Tibial artery (tissue), 4 donors: ENCODE measurements around the gene FASLG.

Experiments
- DNase-seq, 2 donors: peaks; one replicate each; pipeline ENCODE4 v3.0.0-alpha.2; 2019
- H3K27ac ChIP-seq, 2 donors: fragments of 200-600 bp; sonication (generic) in 1 of 2; 1 replicate in 1 of 2; 2 replicates in 1 of 2; pipeline ENCODE4 v1.5.1; 2018 to 2019; ENCODE audit warnings: mild to moderate bottlenecking in 1 of 2
- H3K27me3 ChIP-seq, 2 donors: fragments of 200-600 bp; sonication (generic) in 1 of 2; one replicate each; pipeline versions ENCODE4 v1.5.1 to v1.6.0; 2016 to 2019
- H3K36me3 ChIP-seq, 3 donors: fragments of 200-600 bp; sonication (generic) in 2 of 3; one replicate each; pipeline ENCODE4 v1.5.1; 2016 to 2019; ENCODE audit warnings: mild to moderate bottlenecking in 2 of 3
- H3K4me1 ChIP-seq, 4 donors: fragments of 200-600 bp; sonication (generic) in 2 of 4; 1 replicate in 3 of 4; 2 replicates in 1 of 4; pipeline ENCODE4 v1.5.1; 2016 to 2019
- H3K4me3 ChIP-seq, 2 donors: fragments of 200-600 bp; sonication (generic) in 1 of 2; 1 replicate in 1 of 2; 2 replicates in 1 of 2; pipeline ENCODE4 v1.5.1; 2018 to 2019; ENCODE audit warnings: mild to moderate bottlenecking in 2 of 2
- H3K9me3 ChIP-seq, 3 donors: fragments of 200-600 bp; sonication (generic) in 1 of 3; one replicate each; pipeline ENCODE4 v1.5.1; 2016 to 2019
- intact Hi-C: fragments of 100-400 bp; cut with DNase I; formaldehyde crosslinking; loops from one replicate; pipeline ENCODE4 v1.15.0; 2023; ENCODE audit warnings: low total_unique reads
- TF ChIP-seq, protein P1 (sequence below), 2 experiments: fragments of 200-600 bp in 1 of 2; fragments of 450-650 bp in 1 of 2; IDR thresholded peaks; one replicate each; pipeline ENCODE4 v1.5.1; 2017 to 2019; ENCODE audit warnings: antibody characterized with exemption in 2 of 2, mild to moderate bottlenecking in 1 of 2, moderate library complexity in 1 of 2

FASLG gene

GRCh38 chr1:172637522-172637921 lies 21.4 kb upstream of the FASLG start:
- intact Hi-C loops = no loop called here
- no peak for DNase-seq
- H3K27ac ChIP-seq = no peak overlapping the region

GRCh38 chr1:172638249-172638648 lies 20.7 kb upstream of the FASLG start:
- no peak for DNase-seq
- Histone ChIP-seq H3K4me3 (no peak overlapping the region), H3K9me3 (no peaks in the 10 kb centered on the region), H3K27ac (no peak overlapping the region), H3K4me1 (no peaks in the 10 kb centered on the region), H3K27me3 (no peaks in the 10 kb centered on the region), H3K36me3 (no peaks in the 10 kb centered on the region)
- TF ChIP-seq, protein P1, sequence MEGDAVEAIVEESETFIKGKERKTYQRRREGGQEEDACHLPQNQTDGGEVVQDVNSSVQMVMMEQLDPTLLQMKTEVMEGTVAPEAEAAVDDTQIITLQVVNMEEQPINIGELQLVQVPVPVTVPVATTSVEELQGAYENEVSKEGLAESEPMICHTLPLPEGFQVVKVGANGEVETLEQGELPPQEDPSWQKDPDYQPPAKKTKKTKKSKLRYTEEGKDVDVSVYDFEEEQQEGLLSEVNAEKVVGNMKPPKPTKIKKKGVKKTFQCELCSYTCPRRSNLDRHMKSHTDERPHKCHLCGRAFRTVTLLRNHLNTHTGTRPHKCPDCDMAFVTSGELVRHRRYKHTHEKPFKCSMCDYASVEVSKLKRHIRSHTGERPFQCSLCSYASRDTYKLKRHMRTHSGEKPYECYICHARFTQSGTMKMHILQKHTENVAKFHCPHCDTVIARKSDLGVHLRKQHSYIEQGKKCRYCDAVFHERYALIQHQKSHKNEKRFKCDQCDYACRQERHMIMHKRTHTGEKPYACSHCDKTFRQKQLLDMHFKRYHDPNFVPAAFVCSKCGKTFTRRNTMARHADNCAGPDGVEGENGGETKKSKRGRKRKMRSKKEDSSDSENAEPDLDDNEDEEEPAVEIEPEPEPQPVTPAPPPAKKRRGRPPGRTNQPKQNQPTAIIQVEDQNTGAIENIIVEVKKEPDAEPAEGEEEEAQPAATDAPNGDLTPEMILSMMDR (IDR thresholded peaks at IDR 0.05) = no peak
- intact Hi-C loops = no loop called here

More at GRCh38 chr1:172637522-172637921, 21.4 kb upstream of the FASLG start:
- no peaks in the 10 kb centered on the region for H3K36me3 ChIP-seq
- H3K4me1 ChIP-seq = no peaks in the 10 kb centered on the region
- H3K4me3 ChIP-seq = no peak overlapping the region
- H3K27me3 ChIP-seq = no peaks in the 10 kb centered on the region
- no peaks in the 10 kb centered on the region for H3K9me3 ChIP-seq
- TF ChIP-seq, protein P1 (IDR thresholded peaks at IDR 0.05) = no peak

DNA sequence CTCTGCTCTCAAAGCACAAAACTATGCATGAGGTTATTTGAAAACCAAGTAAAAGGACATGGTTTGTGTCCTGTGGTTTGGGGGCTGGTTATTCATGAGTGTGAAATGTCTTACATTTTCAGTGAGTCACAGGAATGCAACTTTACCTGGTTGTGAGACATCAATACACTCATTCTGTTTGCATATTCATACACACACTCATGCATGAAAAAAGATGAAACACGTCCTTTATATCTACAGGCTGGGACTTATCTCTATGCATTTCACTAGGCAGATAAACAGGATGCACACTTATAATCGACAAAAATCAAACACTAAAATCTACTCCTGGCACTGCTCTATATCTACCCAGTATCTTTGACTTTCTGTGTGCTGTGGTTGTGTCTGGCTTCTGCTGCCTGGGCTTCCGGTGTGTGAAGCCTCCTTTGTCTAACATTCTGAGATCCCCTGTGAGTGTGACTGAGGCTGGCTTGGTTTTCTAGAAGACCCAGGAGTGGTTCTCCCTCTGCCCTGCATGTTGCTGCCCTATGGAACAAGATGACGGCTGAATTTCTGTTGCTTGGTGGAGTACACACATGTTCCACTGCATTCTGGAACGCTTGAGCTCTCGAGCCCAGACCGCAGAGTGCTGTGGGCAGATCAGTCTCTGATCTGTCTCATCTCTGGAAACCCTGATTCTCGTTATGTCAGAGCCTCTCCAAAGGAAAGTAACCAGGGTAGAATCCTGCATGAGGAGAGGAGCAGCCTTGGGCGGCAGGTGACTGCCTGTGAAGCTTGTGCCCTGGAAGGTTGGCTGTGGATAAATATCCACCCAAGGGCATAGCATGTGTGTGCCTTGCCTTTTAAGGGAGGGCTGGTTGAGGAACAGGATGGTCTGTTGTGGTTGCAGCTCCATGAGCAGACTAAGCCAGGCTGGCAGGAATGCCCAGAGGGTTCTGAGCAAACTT lies 19.7 kb upstream of the FASLG start:
- TF ChIP-seq, protein P1 (IDR thresholded peaks at IDR 0.05) = no peak
- Histone ChIP-seq H3K9me3 (no peaks in the 10 kb centered on the region), H3K36me3 (no peaks in the 10 kb centered on the region), H3K4me3 (no peak overlapping the region), H3K27ac (no peak overlapping the region), H3K4me1 (no peaks in the 10 kb centered on the region), H3K27me3 (no peaks in the 10 kb centered on the region)
- DNase-seq = no peak
- intact Hi-C loops = no loop called here

DNA sequence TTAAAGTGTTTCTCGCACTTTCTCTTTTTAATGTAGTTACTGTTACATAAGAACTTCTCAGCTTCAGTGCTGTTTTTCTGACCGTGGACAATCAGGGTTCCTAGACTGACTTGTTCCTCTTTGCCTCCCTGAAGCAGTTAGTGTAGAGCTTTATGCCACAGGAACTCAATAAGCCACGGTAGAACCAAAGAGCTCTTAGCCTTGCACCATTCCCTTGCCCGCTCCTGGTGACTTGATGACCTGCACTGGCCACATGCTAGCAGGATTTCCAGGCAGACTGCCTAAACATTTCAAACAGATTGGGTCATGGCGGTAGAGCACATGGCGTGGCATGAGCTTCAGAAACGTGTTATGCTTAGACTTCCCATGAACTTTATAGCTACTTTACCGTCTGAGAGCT lies 18.8 kb upstream of the FASLG start:
- TF ChIP-seq, protein P1 (IDR thresholded peaks at IDR 0.05) = no peak
- no peaks in the 10 kb centered on the region for H3K9me3 ChIP-seq
- H3K4me3 ChIP-seq = no peak overlapping the region
- DNase-seq = no peak
- no peak overlapping the region for H3K27ac ChIP-seq
- H3K36me3 ChIP-seq = no peaks in the 10 kb centered on the region
- peaks cover 0 to 3% of the 10 kb centered on the region in 2 donors for H3K27me3 ChIP-seq
- no peaks in the 10 kb centered on the region for H3K4me1 ChIP-seq
- intact Hi-C loops = no loop called here

- Histone ChIP-seq H3K36me3 (no peaks in the 10 kb centered on the region), H3K4me1 (no peaks in the 10 kb centered on the region), H3K27me3 (peaks cover 0 to 3% of the 10 kb centered on the region in 2 donors), H3K9me3 (no peaks in the 10 kb centered on the region), H3K4me3 (no peak overlapping the region), H3K27ac (no peak overlapping the region)
- TF ChIP-seq, protein P1 (IDR thresholded peaks at IDR 0.05) = no peak
- DNase-seq = no peak
- intact Hi-C loops = no loop called here
Measured at GRCh38 chr1:172641492-172641891, 17.4 kb upstream of the FASLG start.
